Left renal cortex interstitium (tissue), 4 donors: ENCODE measurements around the gene EEF1AKMT4. TPM values are rescaled to one million over a fixed set of nuclear protein-coding genes. Genes with fewer than 3 reads are reported as not detected.

Source experiments
- DNase-seq, 4 donors: peaks; one replicate each; pipeline ENCODE4 v3.0.0-alpha.2; 2013; ENCODE audit warnings: low read depth in 4 of 4, low spot score in 2 of 4, missing footprints in 1 of 4
- polyA plus RNA-seq, 4 donors: library from polyadenylated mRNA; unstranded; fragments of 120-200 nt; gene quantifications; one replicate each; pipeline ENCODE4 v1.2.1, GENCODE V29; 2013; ENCODE audit not compliant: insufficient read length in 4 of 4

EEF1AKMT4 gene
- polyA plus RNA-seq, 4 donors = 2.3 to 3.8 (median 2.8) TPM

DNA sequence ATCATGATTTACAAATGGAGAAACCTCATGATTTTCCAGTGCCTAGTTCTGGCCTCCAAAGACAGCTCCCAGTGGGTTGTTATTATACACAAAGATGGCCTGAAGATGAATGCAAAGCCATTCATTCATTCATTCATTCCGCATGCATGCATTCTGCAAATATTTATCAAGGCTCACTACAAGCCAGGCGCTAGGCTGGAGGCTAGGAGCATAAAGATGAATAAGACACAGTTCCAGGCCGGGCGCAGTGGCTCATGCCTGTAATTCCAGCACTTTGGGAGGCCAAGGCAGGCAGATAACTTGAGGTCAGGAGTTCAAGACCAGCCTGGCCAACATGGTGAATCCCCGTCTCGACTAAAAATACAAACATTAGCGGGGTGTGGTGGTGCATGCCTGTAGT, 47.1 kb downstream of the EEF1AKMT4 start:
- DNase-seq = no peak

DNA sequence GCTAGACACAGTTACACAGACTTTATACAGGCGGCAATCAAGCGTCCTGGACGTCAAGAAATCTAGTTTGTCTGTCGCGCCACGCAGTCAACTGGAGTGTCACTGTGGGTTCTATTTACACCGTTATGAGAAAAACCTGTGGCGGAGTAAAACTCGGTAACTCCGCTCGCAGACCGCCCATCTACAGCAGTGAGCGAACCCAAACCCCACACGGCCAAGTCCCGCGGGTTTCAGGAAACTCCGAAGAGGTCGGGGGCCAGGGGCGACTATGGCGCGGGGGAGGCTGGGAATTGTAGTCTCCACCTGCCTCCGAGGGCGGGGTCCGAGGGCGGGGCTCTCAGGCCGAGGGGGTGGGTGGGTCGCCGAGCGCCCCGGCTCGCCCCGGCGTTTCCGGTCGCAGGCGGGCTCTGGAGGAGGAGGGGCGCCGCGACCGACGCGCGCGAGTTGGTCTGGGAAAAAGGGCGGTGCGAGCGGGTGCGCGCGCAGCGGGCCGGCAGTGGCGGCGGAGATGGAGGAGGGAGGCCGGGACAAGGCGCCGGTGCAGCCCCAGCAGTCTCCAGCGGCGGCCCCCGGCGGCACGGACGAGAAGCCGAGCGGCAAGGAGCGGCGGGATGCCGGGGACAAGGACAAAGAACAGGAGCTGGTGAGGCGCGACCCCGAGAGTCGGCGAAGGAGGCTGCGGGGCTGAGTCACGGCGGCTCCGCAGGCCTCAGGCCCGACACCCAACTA, 49.5 kb downstream of the EEF1AKMT4 start, which contains the start of gene PSMD2:
Gene PSMD2 (plus strand): TSS at position 483 of the 729 bp plus-strand sequence. CDS start 26 bp downstream, at position 509.
- peak; percentile 68 to 94 (median 89) for DNase-seq

DNA sequence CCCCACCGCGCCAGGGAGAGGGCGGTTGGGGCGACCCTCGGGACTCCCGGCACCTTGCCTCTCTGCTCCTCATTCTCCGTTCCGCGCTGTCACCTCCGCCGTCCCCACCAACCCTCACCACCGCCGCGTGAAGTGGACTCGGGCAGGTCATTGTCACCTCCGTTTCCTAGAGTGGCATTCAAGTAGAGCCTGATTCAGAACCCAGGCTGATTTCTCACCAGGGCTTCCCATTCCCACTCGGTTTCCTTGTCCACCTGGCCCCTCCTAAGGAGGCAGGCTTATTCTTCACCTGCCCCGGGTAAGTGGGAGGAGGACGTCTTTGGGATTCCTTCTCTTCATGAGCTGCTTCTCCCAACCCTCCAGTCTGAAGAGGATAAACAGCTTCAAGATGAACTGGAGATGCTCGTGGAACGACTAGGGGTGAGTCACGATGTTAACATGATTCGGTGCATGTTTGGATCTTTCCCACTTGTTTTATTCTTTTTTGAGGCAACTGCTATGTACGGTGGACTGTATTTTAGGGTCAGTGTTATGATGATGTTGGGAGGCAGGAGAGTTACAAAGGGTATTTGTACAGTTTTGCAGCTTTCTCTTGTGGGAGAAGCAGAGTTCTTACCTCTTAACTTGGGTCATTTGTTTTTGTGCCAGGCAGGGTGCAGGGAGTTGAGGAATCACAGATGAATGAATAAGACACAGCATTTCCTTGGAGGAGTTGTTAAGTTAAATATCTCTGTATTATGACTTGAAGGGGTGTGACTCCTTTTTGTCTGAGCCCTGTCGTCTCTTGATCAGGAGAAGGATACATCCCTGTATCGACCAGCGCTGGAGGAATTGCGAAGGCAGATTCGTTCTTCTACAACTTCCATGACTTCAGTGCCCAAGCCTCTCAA, 50.3 kb downstream of the EEF1AKMT4 start:
- no peak for DNase-seq

DNA sequence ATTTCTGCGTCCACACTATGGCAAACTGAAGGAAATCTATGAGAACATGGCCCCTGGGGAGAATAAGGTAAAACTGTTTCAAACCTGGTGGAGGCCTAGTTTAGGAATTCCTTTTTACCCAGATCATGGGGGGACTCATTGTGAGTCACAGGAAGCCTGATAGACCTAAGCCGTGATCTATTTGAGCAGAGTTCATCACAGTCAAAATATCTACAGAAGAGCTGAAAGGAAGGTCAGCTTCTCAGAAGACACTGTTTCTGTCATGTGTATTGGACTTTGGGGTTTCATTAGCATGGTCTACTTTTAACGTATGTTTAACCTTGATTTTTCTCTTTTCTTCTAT, 50.9 kb downstream of the EEF1AKMT4 start:
- no peak for DNase-seq

DNA sequence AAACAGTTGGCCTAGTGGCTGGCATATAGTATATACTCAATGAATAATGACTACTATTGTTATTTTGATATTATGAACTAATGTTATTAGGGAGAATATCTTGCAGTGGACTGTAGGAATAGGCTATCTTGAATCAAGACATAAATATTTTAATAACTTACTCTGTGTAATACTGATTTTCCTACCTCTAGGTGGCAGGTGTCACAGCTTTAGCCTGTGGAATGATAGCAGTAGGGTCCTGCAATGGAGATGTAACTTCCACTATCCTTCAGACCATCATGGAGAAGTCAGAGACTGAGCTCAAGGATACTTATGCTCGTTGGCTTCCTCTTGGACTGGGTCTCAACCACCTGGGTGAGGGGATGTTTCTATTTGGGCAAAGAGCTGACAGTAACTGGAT, 56.1 kb downstream of the EEF1AKMT4 start:
- DNase-seq = no peak

DNA sequence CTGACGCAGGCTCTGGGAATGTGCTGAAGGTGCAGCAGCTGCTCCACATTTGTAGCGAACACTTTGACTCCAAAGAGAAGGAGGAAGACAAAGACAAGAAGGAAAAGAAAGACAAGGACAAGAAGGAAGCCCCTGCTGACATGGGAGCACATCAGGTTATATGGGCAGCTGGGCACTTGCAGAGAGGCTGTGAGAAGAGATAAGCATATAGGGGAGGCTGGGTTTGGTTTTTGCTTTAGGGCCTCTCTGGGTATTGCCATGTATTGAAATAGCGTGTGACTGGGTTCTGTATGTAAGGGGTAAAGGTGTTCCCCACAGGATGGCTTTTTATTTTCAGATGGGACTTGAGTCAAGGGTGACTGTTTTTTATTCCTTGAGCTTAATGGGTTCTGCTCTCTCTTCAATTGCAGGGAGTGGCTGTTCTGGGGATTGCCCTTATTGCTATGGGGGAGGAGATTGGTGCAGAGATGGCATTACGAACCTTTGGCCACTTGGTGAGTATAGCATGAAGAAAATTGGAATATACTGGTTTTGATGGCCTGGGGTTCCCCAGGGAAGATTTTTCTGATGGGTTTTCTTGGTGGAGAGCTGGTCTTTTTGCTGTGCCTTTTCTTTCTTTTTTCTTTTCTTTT, 57.0 kb downstream of the EEF1AKMT4 start:
- no peak for DNase-seq

DNA sequence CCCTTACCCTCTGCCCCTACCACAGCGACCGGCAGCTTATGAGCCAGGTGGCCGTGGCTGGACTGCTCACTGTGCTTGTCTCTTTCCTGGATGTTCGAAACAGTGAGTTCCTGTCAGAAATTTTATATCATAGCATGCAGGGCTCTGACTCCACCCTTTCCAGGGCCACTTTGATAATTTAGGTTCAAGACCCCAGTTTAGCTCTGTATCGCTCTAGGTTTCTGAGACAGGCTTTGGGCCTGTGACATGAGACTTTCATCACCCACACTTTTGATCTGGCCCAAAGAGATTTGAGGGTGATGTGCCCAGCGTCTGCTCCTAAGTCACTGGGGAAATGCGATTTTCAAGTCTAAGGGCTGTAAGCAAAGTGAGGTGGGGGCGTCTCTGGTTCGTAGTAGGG, 58.4 kb downstream of the EEF1AKMT4 start:
- DNase-seq = no peak

Other genes starting within 250 kb of the EEF1AKMT4 start
- 10 to 100 TPM; 36.9 to 75.1 (median 60.8) TPM for gene ABCC5, start 231.8 kb upstream of the EEF1AKMT4 start, polyA plus RNA-seq
- not detected for gene HTR3D, start 217.9 kb upstream of the EEF1AKMT4 start, polyA plus RNA-seq
- not detected for gene HTR3C, start 196.6 kb upstream of the EEF1AKMT4 start, polyA plus RNA-seq
- not detected for gene HTR3E, start 152.6 kb upstream of the EEF1AKMT4 start, polyA plus RNA-seq
- 10 to 100 TPM; 42.7 to 57.6 (median 52.9) TPM for gene EIF2B5, start 114.3 kb upstream of the EEF1AKMT4 start, polyA plus RNA-seq
- gene DVL3, start 94.3 kb upstream of the EEF1AKMT4 start, polyA plus RNA-seq = 100 to 1,000 TPM in 1 of 4 donors, 10 to 100 TPM in 3; 61.3 to 108 (median 82.1) TPM
- gene AP2M1, start 74.8 kb upstream of the EEF1AKMT4 start, polyA plus RNA-seq = 100 to 1,000 TPM; 337 to 397 (median 345) TPM
- gene ABCF3, start 63.5 kb upstream of the EEF1AKMT4 start, polyA plus RNA-seq = 10 to 100 TPM; 52.0 to 70.9 (median 65.5) TPM
- gene VWA5B2, start 20.1 kb upstream of the EEF1AKMT4 start, polyA plus RNA-seq = 1 to 10 TPM; 1.8 to 2.8 (median 2.2) TPM
- gene ALG3, start 710 bp upstream of the EEF1AKMT4 start, polyA plus RNA-seq = 10 to 100 TPM; 29.1 to 40.4 (median 34.3) TPM
- under 1 TPM; 0.13 to 0.36 (median 0.22) TPM for gene CAMK2N2, start 11.9 kb downstream of the EEF1AKMT4 start, polyA plus RNA-seq
- gene ECE2, start 26.4 kb downstream of the EEF1AKMT4 start, polyA plus RNA-seq = under 1 TPM in 2 of 4 donors, not detected in 2; 0.08 to 0.14 TPM
- 100 to 1,000 TPM; 211 to 228 (median 220) TPM for gene PSMD2, start 49.6 kb downstream of the EEF1AKMT4 start, polyA plus RNA-seq
- 100 to 1,000 TPM; 161 to 227 (median 197) TPM for gene EIF4G1, start 64.9 kb downstream of the EEF1AKMT4 start, polyA plus RNA-seq
- gene FAM131A, start 87.9 kb downstream of the EEF1AKMT4 start, polyA plus RNA-seq = 10 to 100 TPM in 3 of 4 donors, 1 to 10 TPM in 1; 9.7 to 15.8 (median 13.0) TPM
- gene CLCN2, start 111.9 kb downstream of the EEF1AKMT4 start, polyA plus RNA-seq = 10 to 100 TPM; 10.2 to 16.3 (median 13.3) TPM
- gene POLR2H, start 112.0 kb downstream of the EEF1AKMT4 start, polyA plus RNA-seq = 100 to 1,000 TPM in 2 of 4 donors, 10 to 100 TPM in 2; 81.9 to 120 (median 101) TPM
- 1 to 10 TPM; 2.0 to 2.7 (median 2.5) TPM for gene THPO, start 128.5 kb downstream of the EEF1AKMT4 start, polyA plus RNA-seq
- 10 to 100 TPM; 12.8 to 17.3 (median 14.1) TPM for gene CHRD, start 130.4 kb downstream of the EEF1AKMT4 start, polyA plus RNA-seq